ENCODE results near the gene CBLL1. TPM values are rescaled to one million over a fixed set of nuclear protein-coding genes. Genes with fewer than 3 reads are reported as not detected.

The CBLL1 gene
- 38.2 TPM for total RNA-seq

DNA sequence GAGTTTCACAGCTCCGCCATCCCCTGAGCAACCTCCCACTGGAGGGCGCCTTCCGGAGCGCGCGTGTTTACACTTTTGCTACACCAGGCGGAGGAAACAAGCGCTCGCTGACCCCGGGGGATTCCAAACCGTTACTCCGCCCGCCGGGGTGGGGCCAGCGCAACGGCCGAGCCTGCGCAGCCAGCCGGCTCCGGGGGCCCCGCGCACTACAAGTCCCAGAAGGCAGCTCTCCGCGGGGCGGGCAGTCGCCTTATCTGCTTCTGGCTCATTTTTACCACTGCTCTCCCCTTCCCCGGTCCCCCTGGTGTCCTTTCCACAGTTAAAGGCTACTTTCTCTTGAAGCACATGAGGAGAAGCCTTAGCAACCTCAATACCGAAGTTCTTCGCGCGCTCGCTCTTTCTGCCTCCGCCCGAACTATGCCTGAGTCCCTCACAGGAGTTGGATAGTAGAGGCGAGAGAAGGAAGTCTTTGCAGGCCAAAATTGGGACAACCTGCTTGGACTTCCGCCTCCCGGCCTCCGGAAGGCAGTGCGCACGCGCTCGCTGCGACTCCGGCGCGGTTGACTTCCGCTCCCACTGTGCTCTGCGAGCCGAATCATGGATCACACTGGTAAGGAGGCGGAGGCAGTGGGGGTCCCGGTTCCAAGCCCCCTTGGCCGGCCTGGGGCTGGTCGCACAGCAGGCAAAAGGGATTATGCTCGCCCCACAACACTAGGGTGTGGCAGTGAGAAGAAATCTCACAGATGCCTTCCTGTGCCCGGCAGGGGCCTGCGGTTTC is at the start of gene CBLL1:
Gene CBLL1 (plus strand): TSS at position 576 of the 778 bp plus-strand sequence. CDS start 22 bp downstream, at position 598.

DNA sequence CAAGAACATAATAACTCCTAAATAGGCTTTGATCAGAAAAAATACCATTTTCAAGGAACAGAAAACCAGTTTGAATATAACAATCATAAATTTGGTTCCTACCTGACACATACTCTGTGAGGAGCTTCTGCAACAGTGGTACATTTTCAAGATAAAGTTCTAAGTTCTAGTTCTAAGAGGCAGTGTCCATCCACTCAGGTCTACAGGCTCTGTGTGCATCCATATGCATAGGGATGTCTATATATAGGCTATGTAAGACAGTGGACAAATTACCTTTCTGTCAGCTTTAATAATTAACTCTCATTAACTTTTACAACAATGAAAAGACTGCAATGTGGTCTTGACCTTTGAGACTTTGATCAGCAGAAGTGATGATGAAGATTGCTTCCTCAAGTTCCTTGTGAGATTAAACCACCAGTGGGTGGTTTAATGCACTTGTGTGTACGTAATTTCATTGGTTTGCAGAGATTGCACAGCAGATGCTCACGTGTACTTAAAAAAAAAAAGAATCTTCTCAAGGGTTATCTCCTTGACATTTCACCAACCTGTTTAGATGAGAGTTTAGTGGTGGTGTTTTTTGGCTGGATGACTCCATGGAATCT is 59.2 kb downstream of the CBLL1 start, which contains the start of gene SLC26A3:
Gene SLC26A3 (minus strand): TSS at position 215 of the 602 bp plus-strand sequence. CDS start 8,714 bp downstream, outside the sequence.

Other genes starting within 250 kb of the CBLL1 start
- gene COG5, start 180.2 kb upstream of the CBLL1 start, total RNA-seq: 57.0 TPM
- gene DUS4L, start 180.2 kb upstream of the CBLL1 start, total RNA-seq: 19.1 TPM
- 59.2 TPM for gene BCAP29, start 163.9 kb upstream of the CBLL1 start, total RNA-seq
- gene SLC26A4, start 83.3 kb upstream of the CBLL1 start, total RNA-seq: 16.0 TPM
- not detected for gene SLC26A3, start 59.1 kb downstream of the CBLL1 start, total RNA-seq
- gene DLD, start 147.0 kb downstream of the CBLL1 start, total RNA-seq: 83.9 TPM